Measurements from ENCODE around the gene TRAF7. TPM values are rescaled to one million over a fixed set of nuclear protein-coding genes. Genes with fewer than 3 reads are reported as not detected.

Gene TRAF7
- total and polyA plus RNA-seq, 2 of the 13 experiments (the other 11 are each of a cell fraction or from before 2014, with no cell fraction given): 47.9 to 65.6 TPM

DNA sequence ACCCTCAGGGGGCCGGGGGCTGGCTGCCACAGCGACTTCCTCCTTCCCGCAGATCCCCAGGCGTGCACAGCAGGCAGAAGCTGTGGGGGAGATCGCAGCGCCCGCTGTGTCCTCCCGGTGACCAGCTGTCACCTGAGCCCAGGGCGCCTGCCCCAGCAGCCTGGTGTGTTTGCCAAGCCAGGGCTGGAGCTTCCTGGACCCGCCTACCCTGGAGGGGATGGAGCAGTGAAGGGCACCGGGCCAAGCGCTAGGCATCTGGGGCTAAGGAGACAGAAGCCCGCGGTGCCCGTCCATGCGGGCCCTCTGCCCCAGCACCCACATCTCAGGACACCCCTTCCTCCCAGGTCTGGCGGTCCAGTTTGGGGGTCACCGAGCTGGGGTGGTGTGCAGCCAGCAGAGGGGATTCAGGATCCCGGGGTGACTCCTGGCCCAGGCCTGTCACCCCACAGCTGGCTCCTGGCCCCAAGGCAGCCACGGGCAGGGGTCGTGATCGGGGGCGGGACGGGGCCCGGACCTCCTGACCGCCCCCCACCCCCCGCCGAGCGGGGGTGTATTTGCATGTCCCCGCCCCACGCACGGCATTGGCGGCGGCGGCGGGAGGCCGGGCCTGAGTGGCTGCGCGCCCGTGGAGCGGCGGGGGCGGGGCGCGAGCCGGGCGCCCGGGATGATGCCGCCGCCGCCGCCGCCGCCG is 7.5 kb upstream of the TRAF7 start, which contains the start of gene RAB26 (continued):
- TF ChIP-seq FOXO1 (CRISPR knock-in tag; IDR thresholded peaks at IDR 0.05) (0 out of 2 replicates have a peak, but pooled peaks have one; percentile 50), KLF13 (CRISPR knock-in tag; IDR thresholded peaks at IDR 0.05) (no peak), NR3C1 (CRISPR knock-in tag; IDR thresholded peaks at IDR 0.05) (no peak), ZNF333 (CRISPR knock-in tag; IDR thresholded peaks at IDR 0.05; ENCODE audit: borderline replicate concordance) (peak; percentile 74; the same call in 1 of the 2 replicates), MBNL3 (CRISPR knock-in tag; conservative IDR thresholded peaks at IDR 0.05) (no peak), ZMYM3 (CRISPR knock-in tag; IDR thresholded peaks at IDR 0.05) (0 out of 2 replicates have a peak, but pooled peaks have one; percentile 32), MBD4 (IDR thresholded peaks at IDR 0.05; ENCODE audit: borderline replicate concordance, low read length) (no peak), ZNF24 (IDR thresholded peaks at IDR 0.05) (no peak), ZNF33A (CRISPR knock-in tag; IDR thresholded peaks at IDR 0.05; ENCODE audit: borderline replicate concordance) (no peak), FOXJ3 (CRISPR knock-in tag; IDR thresholded peaks at IDR 0.05; ENCODE audit: borderline replicate concordance) (no peak), U2AF2 (IDR thresholded peaks at IDR 0.05; ENCODE audit: low read depth, low read length) (no peak), YEATS4 (CRISPR knock-in tag; IDR thresholded peaks at IDR 0.05; ENCODE audit: borderline replicate concordance) (0 out of 2 replicates have a peak, but pooled peaks have one; percentile 45), EED (CRISPR knock-in tag; IDR thresholded peaks at IDR 0.05) (no peak), BCL3 (CRISPR knock-in tag; IDR thresholded peaks at IDR 0.05) (no peak), TBX3 (IDR thresholded peaks at IDR 0.05; ENCODE audit: borderline replicate concordance) (no peak), ZNF850 (CRISPR knock-in tag; conservative IDR thresholded peaks at IDR 0.05) (no peak), PAWR (CRISPR knock-in tag; IDR thresholded peaks at IDR 0.05; ENCODE audit: borderline replicate concordance) (no peak), MZF1 (CRISPR knock-in tag; IDR thresholded peaks at IDR 0.05; ENCODE audit: borderline replicate concordance) (no peak), ZNF713 (CRISPR knock-in tag; IDR thresholded peaks at IDR 0.05) (0 out of 2 replicates have a peak, but pooled peaks have one; percentile 29), MXI1 (IDR thresholded peaks at IDR 0.05; ENCODE audit: borderline replicate concordance, low read depth, low read length) (peak; percentile 66; the same call in 1 of the 3 replicates), PRPF4 (IDR thresholded peaks at IDR 0.05; ENCODE audit: low read depth, low read length, poor library complexity, severe bottlenecking) (no peak)
- TF ChIP-seq, protein P1, sequence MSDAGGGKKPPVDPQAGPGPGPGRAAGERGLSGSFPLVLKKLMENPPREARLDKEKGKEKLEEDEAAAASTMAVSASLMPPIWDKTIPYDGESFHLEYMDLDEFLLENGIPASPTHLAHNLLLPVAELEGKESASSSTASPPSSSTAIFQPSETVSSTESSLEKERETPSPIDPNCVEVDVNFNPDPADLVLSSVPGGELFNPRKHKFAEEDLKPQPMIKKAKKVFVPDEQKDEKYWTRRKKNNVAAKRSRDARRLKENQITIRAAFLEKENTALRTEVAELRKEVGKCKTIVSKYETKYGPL (CRISPR knock-in tag; IDR thresholded peaks at IDR 0.05): no peak
- TF ChIP-seq, protein P2, sequence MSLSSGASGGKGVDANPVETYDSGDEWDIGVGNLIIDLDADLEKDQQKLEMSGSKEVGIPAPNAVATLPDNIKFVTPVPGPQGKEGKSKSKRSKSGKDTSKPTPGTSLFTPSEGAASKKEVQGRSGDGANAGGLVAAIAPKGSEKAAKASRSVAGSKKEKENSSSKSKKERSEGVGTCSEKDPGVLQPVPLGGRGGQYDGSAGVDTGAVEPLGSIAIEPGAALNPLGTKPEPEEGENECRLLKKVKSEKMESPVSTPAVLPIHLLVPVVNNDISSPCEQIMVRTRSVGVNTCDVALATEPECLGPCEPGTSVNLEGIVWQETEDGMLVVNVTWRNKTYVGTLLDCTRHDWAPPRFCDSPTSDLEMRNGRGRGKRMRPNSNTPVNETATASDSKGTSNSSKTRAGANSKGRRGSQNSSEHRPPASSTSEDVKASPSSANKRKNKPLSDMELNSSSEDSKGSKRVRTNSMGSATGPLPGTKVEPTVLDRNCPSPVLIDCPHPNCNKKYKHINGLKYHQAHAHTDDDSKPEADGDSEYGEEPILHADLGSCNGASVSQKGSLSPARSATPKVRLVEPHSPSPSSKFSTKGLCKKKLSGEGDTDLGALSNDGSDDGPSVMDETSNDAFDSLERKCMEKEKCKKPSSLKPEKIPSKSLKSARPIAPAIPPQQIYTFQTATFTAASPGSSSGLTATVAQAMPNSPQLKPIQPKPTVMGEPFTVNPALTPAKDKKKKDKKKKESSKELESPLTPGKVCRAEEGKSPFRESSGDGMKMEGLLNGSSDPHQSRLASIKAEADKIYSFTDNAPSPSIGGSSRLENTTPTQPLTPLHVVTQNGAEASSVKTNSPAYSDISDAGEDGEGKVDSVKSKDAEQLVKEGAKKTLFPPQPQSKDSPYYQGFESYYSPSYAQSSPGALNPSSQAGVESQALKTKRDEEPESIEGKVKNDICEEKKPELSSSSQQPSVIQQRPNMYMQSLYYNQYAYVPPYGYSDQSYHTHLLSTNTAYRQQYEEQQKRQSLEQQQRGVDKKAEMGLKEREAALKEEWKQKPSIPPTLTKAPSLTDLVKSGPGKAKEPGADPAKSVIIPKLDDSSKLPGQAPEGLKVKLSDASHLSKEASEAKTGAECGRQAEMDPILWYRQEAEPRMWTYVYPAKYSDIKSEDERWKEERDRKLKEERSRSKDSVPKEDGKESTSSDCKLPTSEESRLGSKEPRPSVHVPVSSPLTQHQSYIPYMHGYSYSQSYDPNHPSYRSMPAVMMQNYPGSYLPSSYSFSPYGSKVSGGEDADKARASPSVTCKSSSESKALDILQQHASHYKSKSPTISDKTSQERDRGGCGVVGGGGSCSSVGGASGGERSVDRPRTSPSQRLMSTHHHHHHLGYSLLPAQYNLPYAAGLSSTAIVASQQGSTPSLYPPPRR (CRISPR knock-in tag; IDR thresholded peaks at IDR 0.05; ENCODE audit: borderline replicate concordance): peak; percentile 19; the same call in 1 of the 2 replicates
- TF ChIP-seq, protein P3, sequence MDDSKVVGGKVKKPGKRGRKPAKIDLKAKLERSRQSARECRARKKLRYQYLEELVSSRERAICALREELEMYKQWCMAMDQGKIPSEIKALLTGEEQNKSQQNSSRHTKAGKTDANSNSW (CRISPR knock-in tag; IDR thresholded peaks at IDR 0.05; ENCODE audit: borderline replicate concordance): no peak
